ENCODE measurements around the gene RGS6. TPM values are rescaled to one million over a fixed set of nuclear protein-coding genes. Genes with fewer than 3 reads are reported as not detected.
A peak's percentile ranks its signal among the peaks of the same experiment; 100 is the strongest.

RGS6 gene
- total RNA-seq, 1 donor from 2014 or later, result 0.34 TPM

DNA sequence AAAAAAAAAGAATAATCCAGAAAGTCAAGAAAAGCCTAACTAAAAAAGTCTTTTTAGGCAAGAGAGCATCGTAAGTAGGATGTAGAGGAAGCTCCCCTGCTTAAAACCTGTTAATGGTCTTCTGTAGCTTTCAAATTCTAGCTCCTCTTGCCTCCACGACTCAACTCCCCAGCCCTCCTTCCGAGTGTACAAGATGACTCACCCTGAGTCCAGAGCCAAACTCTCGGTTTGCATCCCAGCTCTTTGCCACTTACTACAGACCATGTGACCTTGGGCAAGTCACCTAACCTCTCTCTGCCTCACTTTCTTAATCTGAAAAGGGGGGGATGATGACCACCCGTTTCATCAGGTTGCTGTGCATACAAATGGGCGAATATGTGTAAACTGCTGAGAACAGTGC, 501.3 kb downstream of the RGS6 start:
- H3K27me3 ChIP-seq (ENCODE audit: insufficient read depth, low read length), result peaks cover 9% of the 10 kb centered on the region
- H3K36me3 ChIP-seq (ENCODE audit: insufficient read depth, low read length), result no peaks in the 10 kb centered on the region
- Mint-ChIP-seq H3K4me1 (ENCODE audit: low read depth, unreplicated experiment) (peaks cover 22% of the 10 kb centered on the region), H3K9me3 (ENCODE audit: unreplicated experiment) (peaks cover 6% of the 10 kb centered on the region), H3K36me3 (ENCODE audit: low read depth, unreplicated experiment) (no peaks in the 10 kb centered on the region), H3K27me3 (ENCODE audit: low read depth, unreplicated experiment) (peaks cover 7% of the 10 kb centered on the region), H3K4me3 (ENCODE audit: unreplicated experiment) (no peak overlapping the region), H3K27ac (ENCODE audit: unreplicated experiment) (no peak overlapping the region)
- H3K79me2 ChIP-seq (ENCODE audit: insufficient read depth, low read length), result no peaks in the 10 kb centered on the region
- H4K20me1 ChIP-seq (ENCODE audit: insufficient read depth, low read length), result no peaks in the 10 kb centered on the region
- H3K4me3 ChIP-seq (ENCODE audit: insufficient read depth, low read depth, low read length), result no peak overlapping the region
- no peak overlapping the region for H3K9ac ChIP-seq (ENCODE audit: low read length)
- DNase-seq (ENCODE audit: low read depth) (peak; percentile 44), FAIRE-seq (no peak)
- TF ChIP-seq EZH2 (IDR thresholded peaks at IDR 0.05; ENCODE audit: insufficient read depth, low read length), result no peak
- TF ChIP-seq, protein P1, sequence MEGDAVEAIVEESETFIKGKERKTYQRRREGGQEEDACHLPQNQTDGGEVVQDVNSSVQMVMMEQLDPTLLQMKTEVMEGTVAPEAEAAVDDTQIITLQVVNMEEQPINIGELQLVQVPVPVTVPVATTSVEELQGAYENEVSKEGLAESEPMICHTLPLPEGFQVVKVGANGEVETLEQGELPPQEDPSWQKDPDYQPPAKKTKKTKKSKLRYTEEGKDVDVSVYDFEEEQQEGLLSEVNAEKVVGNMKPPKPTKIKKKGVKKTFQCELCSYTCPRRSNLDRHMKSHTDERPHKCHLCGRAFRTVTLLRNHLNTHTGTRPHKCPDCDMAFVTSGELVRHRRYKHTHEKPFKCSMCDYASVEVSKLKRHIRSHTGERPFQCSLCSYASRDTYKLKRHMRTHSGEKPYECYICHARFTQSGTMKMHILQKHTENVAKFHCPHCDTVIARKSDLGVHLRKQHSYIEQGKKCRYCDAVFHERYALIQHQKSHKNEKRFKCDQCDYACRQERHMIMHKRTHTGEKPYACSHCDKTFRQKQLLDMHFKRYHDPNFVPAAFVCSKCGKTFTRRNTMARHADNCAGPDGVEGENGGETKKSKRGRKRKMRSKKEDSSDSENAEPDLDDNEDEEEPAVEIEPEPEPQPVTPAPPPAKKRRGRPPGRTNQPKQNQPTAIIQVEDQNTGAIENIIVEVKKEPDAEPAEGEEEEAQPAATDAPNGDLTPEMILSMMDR (IDR thresholded peaks at IDR 0.05; ENCODE audit: insufficient read depth, low read depth, low read length), result no peak
- peaks cover 2% of the 10 kb centered on the region for H3K4me1 ChIP-seq (ENCODE audit: insufficient read depth, low read length)
- H2AFZ ChIP-seq (ENCODE audit: low read depth, low read length), result no peak overlapping the region
- H3K4me2 ChIP-seq (ENCODE audit: low read length), result no peak overlapping the region
- no peak overlapping the region for H3K27ac ChIP-seq (ENCODE audit: low read depth, low read length)
- H3K9me3 ChIP-seq (ENCODE audit: insufficient read depth, low read depth, low read length), result no peaks in the 10 kb centered on the region

- no peak overlapping the region for H3K27ac ChIP-seq (ENCODE audit: low read depth, low read length)
- FAIRE-seq, result no peak
- no peak overlapping the region for H3K9ac ChIP-seq (ENCODE audit: low read length)
- H3K27me3 Mint-ChIP-seq (ENCODE audit: low read depth, unreplicated experiment), result peaks cover 9% of the 10 kb centered on the region
- H3K4me3 Mint-ChIP-seq (ENCODE audit: unreplicated experiment), result no peak overlapping the region
- no peak for DNase-seq (ENCODE audit: low read depth)
- H4K20me1 ChIP-seq (ENCODE audit: insufficient read depth, low read length), result no peaks in the 10 kb centered on the region
- no peaks in the 10 kb centered on the region for H3K9me3 ChIP-seq (ENCODE audit: insufficient read depth, low read depth, low read length)
- no peak overlapping the region for H3K4me3 ChIP-seq (ENCODE audit: insufficient read depth, low read depth, low read length)
- H3K36me3 ChIP-seq (ENCODE audit: insufficient read depth, low read length), result no peaks in the 10 kb centered on the region
- TF ChIP-seq, protein P1 (IDR thresholded peaks at IDR 0.05; ENCODE audit: insufficient read depth, low read depth, low read length), result no peak
- H3K9me3 Mint-ChIP-seq (ENCODE audit: unreplicated experiment), result peaks cover 6% of the 10 kb centered on the region
- H2AFZ ChIP-seq (ENCODE audit: low read depth, low read length), result no peak overlapping the region
- H3K36me3 Mint-ChIP-seq (ENCODE audit: low read depth, unreplicated experiment), result no peaks in the 10 kb centered on the region
- H3K4me2 ChIP-seq (ENCODE audit: low read length), result no peak overlapping the region
- H3K27me3 ChIP-seq (ENCODE audit: insufficient read depth, low read length), result peaks cover 17% of the 10 kb centered on the region
- peaks cover 2% of the 10 kb centered on the region for H3K4me1 ChIP-seq (ENCODE audit: insufficient read depth, low read length)
- H3K79me2 ChIP-seq (ENCODE audit: insufficient read depth, low read length), result no peaks in the 10 kb centered on the region
- peaks cover 25% of the 10 kb centered on the region for H3K4me1 Mint-ChIP-seq (ENCODE audit: low read depth, unreplicated experiment)
- no peak overlapping the region for H3K27ac Mint-ChIP-seq (ENCODE audit: unreplicated experiment)
These were observed 502.6 kb downstream of the RGS6 start for GRCh38 chr14:72434856-72435255.

- FAIRE-seq (no peak), DNase-seq (ENCODE audit: low read depth) (no peak)
- Histone ChIP-seq H3K27ac (ENCODE audit: low read depth, low read length) (no peak overlapping the region), H3K9ac (ENCODE audit: low read length) (no peak overlapping the region), H3K9me3 (ENCODE audit: insufficient read depth, low read depth, low read length) (no peaks in the 10 kb centered on the region), H3K4me2 (ENCODE audit: low read length) (no peak overlapping the region), H4K20me1 (ENCODE audit: insufficient read depth, low read length) (no peaks in the 10 kb centered on the region), H3K4me1 (ENCODE audit: insufficient read depth, low read length) (peaks cover 14% of the 10 kb centered on the region), H2AFZ (ENCODE audit: low read depth, low read length) (no peak overlapping the region), H3K27me3 (ENCODE audit: insufficient read depth, low read length) (peaks cover 17% of the 10 kb centered on the region), H3K79me2 (ENCODE audit: insufficient read depth, low read length) (no peaks in the 10 kb centered on the region), H3K36me3 (ENCODE audit: insufficient read depth, low read length) (no peaks in the 10 kb centered on the region), H3K4me3 (ENCODE audit: insufficient read depth, low read depth, low read length) (no peak overlapping the region)
- H3K36me3 Mint-ChIP-seq (ENCODE audit: low read depth, unreplicated experiment), result no peaks in the 10 kb centered on the region
- peaks cover 18% of the 10 kb centered on the region for H3K27me3 Mint-ChIP-seq (ENCODE audit: low read depth, unreplicated experiment)
- no peak overlapping the region for H3K4me3 Mint-ChIP-seq (ENCODE audit: unreplicated experiment)
- TF ChIP-seq, protein P1 (IDR thresholded peaks at IDR 0.05; ENCODE audit: insufficient read depth, low read depth, low read length), result no peak
- TF ChIP-seq EZH2 (IDR thresholded peaks at IDR 0.05; ENCODE audit: insufficient read depth, low read length), result no peak
- H3K9me3 Mint-ChIP-seq (ENCODE audit: unreplicated experiment), result no peaks in the 10 kb centered on the region
- no peak overlapping the region for H3K27ac Mint-ChIP-seq (ENCODE audit: unreplicated experiment)
- H3K4me1 Mint-ChIP-seq (ENCODE audit: low read depth, unreplicated experiment), result peaks cover 36% of the 10 kb centered on the region
These were observed 507.5 kb downstream of the RGS6 start for GRCh38 chr14:72439707-72440106.

Measured in astrocyte (in vitro differentiated cells and primary cell).